GM18951 (cell line): ENCODE results near the gene SPOCD1.

Experiments
- POLR2A ChIP-seq: IDR thresholded peaks from 4 replicates; pipeline ENCODE4 v1.6.1; 2011; ENCODE audit warnings: mild to moderate bottlenecking; ENCODE audit not compliant: insufficient read length, insufficient read depth; ENCODE audit errors: extremely low read depth
- in situ Hi-C: fragments of 300-500 bp; cut with MboI; formaldehyde crosslinking; loops from one replicate; pipeline ENCODE4 v1.12.0; 2022; ENCODE audit warnings: low sequenced_read_pairs, mixed read lengths, inconsistent platforms; ENCODE audit not compliant: unreplicated experiment

The SPOCD1 gene

GRCh38 chr1:31756578-31756977, 59.2 kb downstream of the SPOCD1 start:
- in situ Hi-C loops = no loop called here
- no peak for TF ChIP-seq POLR2A

GRCh38 chr1:31755850-31756492, 59.9 kb downstream of the SPOCD1 start:
- TF ChIP-seq POLR2A = no peak
- in situ Hi-C loops = no loop called here

- in situ Hi-C loops = no loop called here
- TF ChIP-seq POLR2A = no peak
These were observed 60.6 kb downstream of the SPOCD1 start for GRCh38 chr1:31755197-31755611.

GRCh38 chr1:31754397-31754796, 61.4 kb downstream of the SPOCD1 start:
- in situ Hi-C loops = no loop called here
- no peak for TF ChIP-seq POLR2A

GRCh38 chr1:31753707-31754349, 62.0 kb downstream of the SPOCD1 start:
- no peak for TF ChIP-seq POLR2A
- in situ Hi-C loops = no loop called here

- in situ Hi-C loops = no loop called here
- TF ChIP-seq POLR2A = no peak
These were observed 62.8 kb downstream of the SPOCD1 start for GRCh38 chr1:31752952-31753475.

- TF ChIP-seq POLR2A = no peak
- in situ Hi-C loops = no loop called here
These were observed 63.6 kb downstream of the SPOCD1 start for GRCh38 chr1:31752258-31752657.

- in situ Hi-C loops = no loop called here
- no peak for TF ChIP-seq POLR2A
These were observed 64.0 kb downstream of the SPOCD1 start for GRCh38 chr1:31751822-31752241.

- in situ Hi-C loops = no loop called here
- no peak for TF ChIP-seq POLR2A
These were observed 64.8 kb downstream of the SPOCD1 start for GRCh38 chr1:31750858-31751510.

GRCh38 chr1:31749785-31750735, 65.8 kb downstream of the SPOCD1 start:
- in situ Hi-C loops = no loop called here
- TF ChIP-seq POLR2A = no peak

- in situ Hi-C loops = no loop called here
- no peak for TF ChIP-seq POLR2A
These were observed 67.5 kb downstream of the SPOCD1 start for GRCh38 chr1:31748365-31748764.

- in situ Hi-C loops = no loop called here
- no peak for TF ChIP-seq POLR2A
These were observed 68.5 kb downstream of the SPOCD1 start for GRCh38 chr1:31747304-31747703.

GRCh38 chr1:31746687-31747086, 69.1 kb downstream of the SPOCD1 start:
- TF ChIP-seq POLR2A = no peak

More at GRCh38 chr1:31746687-31747086, 69.1 kb downstream of the SPOCD1 start:
- in situ Hi-C loops = no loop called here
